Fibroblast of skin of left biceps (primary cell): ENCODE data around the gene KARS1.

Experiments
- DNase-seq, 2 experiments: peaks; one replicate each; pipeline ENCODE4 v3.0.0-alpha.2; 2013; ENCODE audit warnings: low read depth in 2 of 2

The KARS1 gene

DNA sequence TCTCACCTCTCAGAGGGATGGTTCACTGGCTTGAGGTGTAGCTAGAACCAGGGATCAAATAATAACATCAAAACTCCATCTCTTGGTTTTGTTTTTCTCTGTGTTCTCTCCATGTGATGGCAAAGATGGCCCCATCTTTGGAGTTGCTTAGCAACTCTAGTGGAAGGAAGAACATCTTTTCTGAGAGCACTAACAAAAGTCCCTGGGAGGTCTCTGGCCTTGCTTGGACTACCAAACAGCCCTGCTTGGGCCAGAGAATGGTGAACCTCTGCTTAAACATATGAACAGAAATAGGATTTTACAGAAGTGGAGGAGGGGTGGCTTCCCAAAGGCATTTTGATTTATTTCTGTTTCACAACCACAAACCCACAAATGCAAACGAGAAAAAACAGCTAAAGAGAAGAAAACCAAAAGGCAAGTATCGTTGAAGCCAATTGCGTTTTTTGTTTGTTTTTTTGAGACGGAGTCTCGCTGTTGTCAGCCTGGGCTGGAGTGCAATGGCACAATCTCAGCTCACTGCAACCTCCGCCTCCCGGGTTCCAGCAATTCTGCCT, 68.1 kb downstream of the KARS1 start:
- DNase-seq, result no peak

DNA sequence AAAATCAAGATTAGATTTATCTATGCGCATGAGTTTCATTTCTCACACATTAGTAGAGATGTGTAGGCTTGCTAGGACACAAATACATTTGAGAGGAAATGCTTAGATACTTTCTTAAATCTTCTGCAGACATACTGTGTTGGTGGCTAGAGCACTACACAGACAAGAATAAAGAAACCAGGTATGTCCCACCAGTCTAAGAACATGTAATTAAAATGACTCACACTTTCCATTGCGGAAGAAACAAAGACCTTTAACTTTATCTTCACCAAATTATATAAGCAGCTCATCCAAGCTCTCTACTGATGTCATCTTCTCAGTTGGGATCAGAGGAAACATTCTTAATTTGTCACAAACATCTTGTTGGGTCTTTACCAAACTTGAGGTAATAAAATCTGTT, 68.7 kb downstream of the KARS1 start:
- DNase-seq, result no peak

DNA sequence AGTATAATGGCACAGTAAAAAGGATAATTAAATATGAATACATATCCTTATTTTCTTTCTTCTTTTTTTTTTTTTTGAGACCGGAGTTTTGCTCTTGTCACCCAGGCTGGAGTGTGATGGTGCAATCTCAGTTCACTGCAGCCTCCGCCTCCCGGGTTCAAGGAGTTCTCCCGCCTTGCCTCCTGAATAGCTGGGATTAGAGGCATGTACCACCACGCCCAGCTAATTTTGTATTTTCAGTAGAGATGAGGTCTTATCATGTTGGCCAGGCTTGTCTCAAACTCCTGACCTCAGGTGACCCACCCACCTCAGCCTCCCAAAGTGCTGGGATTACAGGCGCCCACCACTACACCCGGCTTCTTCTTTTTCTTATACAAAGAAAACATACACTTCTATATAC, 69.3 kb downstream of the KARS1 start:
- no peak for DNase-seq
